Activated CD4-positive, alpha-beta T cell treated with anti-CD3 and anti-CD28 coated beads for 48 hours (primary cell): Measurements from ENCODE around the gene ETV2.
"Not testable (repeated sequence)": the region's sequence is repeated elsewhere in the genome, so short reads cannot be mapped to it uniquely, and the experiment has no call there.

ENCODE experiments used
- DNase-seq: peaks from one replicate; pipeline ENCODE4 v3.0.0-alpha.2; 2020

ETV2 gene

GRCh38 chr19:35641515-35642151, at the start of gene ETV2:
TSS of gene ETV2 (plus strand) at chr19:35641745. CDS start at chr19:35642461, 716 bp downstream.
- peak; percentile 51 for DNase-seq

DNA sequence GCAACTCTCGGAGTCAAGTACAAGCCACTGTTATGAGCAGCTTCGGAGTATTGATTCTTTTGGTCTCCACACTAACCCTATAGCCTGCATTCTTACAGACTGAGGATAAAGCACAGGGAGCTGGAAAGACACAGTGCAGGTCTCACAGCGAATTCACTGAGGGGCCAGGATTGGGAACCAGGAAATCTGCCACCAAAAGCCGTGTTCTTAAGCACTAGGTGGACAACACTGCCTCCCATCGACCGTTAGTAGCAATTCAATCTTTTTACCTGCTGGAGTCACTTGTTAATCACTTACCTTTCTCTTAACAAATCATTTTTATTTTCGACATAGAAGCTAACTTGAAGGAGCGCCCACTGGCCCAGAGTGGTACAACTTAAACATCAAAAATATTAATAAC, 49.3 kb upstream of the ETV2 start:
- DNase-seq: peak; percentile 36

DNA sequence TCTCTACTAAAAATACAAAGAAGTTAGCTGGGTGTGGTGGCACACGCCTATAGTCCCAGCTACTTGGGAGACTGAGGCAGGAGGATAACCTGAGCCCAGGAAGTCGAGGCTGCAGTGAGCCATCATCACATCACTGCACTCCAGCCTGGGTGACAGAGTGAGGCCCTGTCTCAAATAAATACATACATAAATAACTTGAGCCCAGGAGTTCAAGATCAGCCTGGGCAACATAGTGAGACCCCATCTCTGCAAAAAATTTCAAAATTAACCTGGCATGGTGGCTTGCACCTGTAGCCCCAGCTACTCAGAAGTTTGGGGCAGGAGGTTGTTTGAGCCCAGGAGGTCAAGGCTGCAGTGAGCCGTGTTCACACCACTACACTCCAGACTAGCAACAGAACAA, 46.5 kb upstream of the ETV2 start:
- DNase-seq: not testable (repeated sequence)

- no peak for DNase-seq
Observed at GRCh38 chr19:35595928-35596327, 45.6 kb upstream of the ETV2 start.

- peak; percentile 43 for DNase-seq
Observed at GRCh38 chr19:35596366-35596999, 45.1 kb upstream of the ETV2 start.

GRCh38 chr19:35601971-35602370, 39.6 kb upstream of the ETV2 start:
- no peak for DNase-seq

GRCh38 chr19:35604436-35604835, 37.1 kb upstream of the ETV2 start:
- not testable (repeated sequence) for DNase-seq

GRCh38 chr19:35607170-35607569, 34.4 kb upstream of the ETV2 start:
- DNase-seq: not testable (repeated sequence)

DNA sequence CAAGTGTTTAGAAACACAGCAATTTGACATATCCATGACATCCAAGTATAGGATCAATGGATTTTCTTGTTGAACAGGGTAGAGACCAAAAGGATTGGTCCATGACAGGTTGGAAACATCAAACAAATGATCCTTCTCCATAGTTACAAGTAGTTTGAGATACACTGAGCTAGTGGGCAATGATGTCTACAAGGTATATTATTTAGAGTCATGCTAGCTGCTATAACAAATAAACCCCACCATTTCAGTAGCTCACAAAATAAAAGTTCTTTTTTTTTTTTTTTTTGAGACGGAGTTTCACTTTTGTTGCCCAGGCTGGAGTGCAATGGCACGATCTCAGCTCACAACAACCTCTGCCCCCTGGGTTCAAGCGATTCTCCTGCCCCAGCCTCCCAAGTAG, 33.9 kb upstream of the ETV2 start:
- DNase-seq: no peak

DNA sequence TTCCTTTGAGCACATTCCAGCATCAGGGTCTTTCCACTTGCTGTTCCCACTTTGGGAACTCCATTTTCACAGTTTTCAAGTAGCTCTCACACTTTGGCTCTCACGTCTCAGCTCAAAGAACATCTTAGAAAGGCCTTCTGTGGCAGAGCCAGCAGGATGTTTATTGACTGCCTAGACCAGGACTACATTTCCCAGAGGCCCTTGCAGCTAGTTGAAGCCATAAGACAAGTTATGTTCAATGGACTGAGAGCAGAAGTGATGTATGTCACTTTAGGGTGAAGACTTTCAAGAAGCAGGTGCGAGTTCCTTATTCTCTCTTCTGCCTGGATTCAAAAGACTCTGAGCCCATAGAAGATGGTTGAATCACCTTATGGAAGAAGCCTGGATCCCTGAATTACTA, 33.3 kb upstream of the ETV2 start:
- DNase-seq: no peak

DNA sequence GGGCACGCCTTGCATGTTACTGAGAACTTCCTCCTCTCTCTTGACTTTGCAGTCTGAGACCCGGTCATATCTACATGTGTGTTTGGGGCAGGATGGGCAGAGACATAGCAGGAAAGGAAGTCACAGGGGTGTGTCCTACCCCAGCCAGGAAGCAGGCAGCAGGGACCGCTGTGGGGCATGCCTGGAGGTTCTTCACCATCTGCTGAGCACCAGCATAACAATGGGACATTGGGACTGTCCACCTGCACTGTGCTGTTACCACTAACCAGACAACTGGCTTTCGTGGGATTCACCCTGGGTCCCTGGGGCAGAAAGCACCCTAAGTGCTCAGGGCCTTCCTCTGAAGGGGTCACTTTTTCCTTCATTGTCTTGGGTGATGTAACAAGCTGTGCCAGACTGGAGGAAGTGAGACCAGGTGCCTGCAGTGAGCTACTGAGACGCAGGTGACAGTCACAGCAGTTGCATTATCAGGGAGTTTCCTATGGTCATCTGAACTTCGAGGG, 31.6 kb upstream of the ETV2 start:
- DNase-seq: peak; percentile 19

- no peak for DNase-seq
Observed at GRCh38 chr19:35612224-35612558, 29.4 kb upstream of the ETV2 start.

GRCh38 chr19:35612559-35613321, 28.8 kb upstream of the ETV2 start, which contains the start of gene HAUS5:
TSS of gene HAUS5 (plus strand) at chr19:35612735. CDS start at chr19:35612795, 60 bp downstream.
- DNase-seq: peak; percentile 97

- DNase-seq: no peak
Observed at GRCh38 chr19:35613574-35613973, 28.0 kb upstream of the ETV2 start.

DNA sequence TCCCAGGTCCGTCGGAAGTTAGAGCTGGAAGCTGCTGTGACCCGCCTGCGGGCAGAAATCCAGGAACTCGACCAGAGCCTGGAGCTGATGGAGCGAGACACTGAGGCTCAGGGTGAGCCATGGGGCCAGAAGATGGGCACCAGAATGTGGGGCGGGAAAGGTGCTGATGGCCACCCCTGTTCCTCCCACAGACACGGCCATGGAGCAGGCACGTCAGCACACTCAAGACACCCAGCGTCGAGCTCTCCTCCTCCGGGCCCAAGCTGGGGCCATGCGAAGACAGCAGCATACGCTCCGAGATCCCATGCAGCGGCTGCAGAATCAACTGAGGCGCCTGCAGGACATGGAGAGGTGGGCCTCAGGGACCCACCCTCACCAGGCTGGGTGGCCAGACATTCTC, 26.5 kb upstream of the ETV2 start:
- no peak for DNase-seq

DNA sequence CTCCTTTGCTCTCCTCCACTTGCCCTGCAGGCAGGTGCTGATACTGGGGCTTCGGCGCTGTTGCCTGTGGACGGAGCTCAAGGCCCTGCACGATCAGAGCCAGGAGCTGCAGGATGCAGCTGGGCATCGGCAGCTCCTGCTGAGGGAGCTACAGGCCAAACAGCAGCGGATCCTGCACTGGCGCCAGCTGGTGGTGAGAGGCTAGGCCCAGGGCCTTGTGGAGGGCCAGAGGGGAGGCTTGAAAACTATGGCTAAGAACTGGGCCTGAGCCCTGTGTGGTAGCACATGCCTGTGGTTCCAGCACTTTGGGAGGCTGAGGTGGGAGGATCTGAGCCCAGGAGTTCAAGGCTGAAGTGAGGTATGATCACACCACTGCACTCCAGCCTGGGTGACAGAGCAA, 22.7 kb upstream of the ETV2 start:
- DNase-seq: no peak

DNA sequence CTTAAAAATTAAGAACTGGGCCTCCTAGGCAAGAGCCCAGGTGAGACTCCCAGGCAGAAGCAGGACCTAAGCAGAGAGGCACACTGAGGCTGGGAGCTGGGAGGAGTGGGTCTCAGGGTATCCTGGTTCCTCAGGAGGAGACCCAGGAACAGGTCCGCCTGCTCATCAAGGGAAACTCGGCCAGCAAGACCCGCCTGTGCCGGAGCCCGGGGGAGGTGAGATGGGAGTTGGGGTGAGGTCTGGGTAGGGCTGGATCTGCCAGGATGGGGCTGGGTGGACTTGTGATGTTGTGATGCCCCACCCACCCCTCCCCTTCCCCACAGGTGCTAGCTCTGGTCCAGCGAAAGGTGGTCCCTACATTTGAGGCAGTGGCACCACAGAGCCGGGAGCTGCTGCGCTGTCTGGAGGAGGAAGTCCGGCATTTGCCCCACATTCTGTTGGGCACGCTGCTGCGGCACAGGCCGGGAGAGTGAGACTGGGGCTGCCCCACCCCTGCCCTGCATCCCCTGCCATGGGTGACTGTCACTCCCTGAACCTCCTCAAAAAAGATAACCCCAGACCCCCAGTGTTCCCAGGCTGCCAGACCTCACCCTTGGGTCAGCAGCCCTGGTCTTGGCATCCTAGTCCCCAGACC, 22.1 kb upstream of the ETV2 start:
- DNase-seq: no peak

DNA sequence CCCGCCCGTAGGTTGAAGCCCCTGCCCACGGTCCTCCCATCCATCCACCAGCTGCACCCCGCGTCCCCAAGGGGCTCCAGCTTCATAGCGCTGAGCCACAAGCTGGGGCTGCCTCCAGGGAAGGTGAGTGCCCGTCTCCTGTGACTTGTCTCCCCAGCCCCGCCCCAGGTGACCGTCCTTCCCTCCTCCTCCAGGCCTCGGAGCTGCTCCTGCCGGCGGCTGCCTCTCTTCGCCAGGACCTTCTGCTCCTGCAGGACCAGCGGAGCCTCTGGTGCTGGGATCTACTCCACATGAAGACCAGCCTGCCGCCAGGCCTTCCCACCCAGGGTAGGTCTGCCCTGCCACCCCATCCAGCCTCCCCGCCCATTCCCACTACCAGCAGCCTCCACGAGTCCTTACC, 21.5 kb upstream of the ETV2 start:
- DNase-seq: no peak

DNA sequence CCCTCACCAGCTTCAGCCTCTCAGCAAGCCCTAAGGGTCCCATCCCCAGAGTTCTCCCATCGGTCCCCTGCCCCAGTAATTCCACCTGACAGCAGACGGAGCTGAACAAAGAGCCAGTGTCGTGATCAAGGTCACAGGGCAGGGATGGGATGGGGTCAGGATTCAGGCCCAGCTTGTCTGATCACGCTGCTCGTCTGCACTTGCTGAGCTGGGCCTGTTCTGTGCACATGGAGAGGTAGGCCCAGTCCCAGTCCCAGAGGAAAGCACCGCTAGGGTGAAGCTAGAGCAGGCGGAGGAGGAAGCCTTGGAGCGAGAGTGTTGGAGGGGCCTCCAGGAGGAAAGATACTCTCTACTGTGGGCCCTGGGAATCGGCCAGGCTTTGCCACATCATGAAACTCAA, 19.8 kb upstream of the ETV2 start:
- no peak for DNase-seq

- no peak for DNase-seq
Observed at GRCh38 chr19:35622750-35623149, 18.8 kb upstream of the ETV2 start.

DNA sequence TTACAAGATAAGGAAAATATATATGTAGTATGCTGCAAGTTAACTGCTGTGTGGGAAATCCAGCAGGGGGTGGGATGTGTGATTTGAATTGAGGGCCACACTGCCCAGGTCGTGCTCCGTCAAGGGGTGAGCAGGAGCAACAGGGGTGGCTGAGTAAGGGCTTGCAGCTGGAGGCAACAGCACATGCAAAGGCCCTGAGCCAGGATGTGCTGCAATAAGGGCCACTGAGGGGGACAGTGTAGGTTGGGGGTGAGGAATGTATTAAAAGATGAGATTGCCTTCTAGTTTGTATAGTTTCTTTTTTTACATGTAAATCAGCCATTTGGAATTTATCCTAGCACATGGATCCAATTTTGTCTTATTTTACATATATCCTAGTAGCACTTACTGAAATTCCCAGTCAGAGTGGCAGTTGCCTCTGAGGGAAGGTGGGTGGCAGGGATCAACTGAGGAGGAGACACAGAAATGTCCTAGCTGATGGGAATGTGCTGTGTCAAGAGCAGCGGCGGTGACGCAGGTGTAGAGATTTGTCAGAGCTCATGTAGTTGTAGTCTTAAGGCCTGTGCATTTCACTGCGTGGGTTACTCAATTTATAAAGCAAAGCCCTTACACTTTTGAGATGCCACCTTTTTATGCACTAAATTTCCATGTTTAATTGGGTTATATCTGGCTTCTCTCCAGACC, 18.1 kb upstream of the ETV2 start:
- no peak for DNase-seq

DNA sequence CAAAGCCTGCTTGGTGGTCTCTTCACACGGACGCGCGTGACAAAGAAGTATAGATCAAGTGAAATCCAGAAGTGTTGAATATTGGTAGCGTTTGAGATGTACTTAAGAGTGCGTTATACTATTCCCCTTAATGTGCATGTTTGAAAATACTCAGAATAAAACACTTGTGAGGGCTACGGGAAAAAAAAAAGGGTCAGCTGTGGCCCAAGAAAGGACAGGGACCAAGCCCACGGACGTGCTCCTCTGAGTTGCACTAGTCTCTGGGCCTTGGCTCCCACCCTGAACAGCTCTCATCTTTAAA, 13.3 kb upstream of the ETV2 start:
- DNase-seq: no peak
